ENCODE measurements around the gene PUM2. TPM values are rescaled to one million over a fixed set of nuclear protein-coding genes. Genes with fewer than 3 reads are reported as not detected.
A peak's percentile ranks its signal among the peaks of the same experiment; 100 is the strongest.

The PUM2 gene
- total RNA-seq, 1 experiment from 2014 or later: 104 TPM

GRCh38 chr2:20350753-20351554 lies at the start of gene PUM2 (continued):
- TF ChIP-seq NFE2L1 (CRISPR knock-in tag; IDR thresholded peaks at IDR 0.05) (peak; percentile 68; the same call in 1 of the 2 replicates), MYBL2 (CRISPR knock-in tag; IDR thresholded peaks at IDR 0.05) (peak; percentile 85), RELA (CRISPR knock-in tag; IDR thresholded peaks at IDR 0.05; ENCODE audit: borderline replicate concordance) (peak; percentile 86; the same call in 1 of the 2 replicates), ZNF232 (CRISPR knock-in tag; IDR thresholded peaks at IDR 0.05) (peak; percentile 54; the same call in 1 of the 2 replicates), TP53 (CRISPR knock-in tag; IDR thresholded peaks at IDR 0.05) (peak; percentile 90; the same call in 1 of the 2 replicates), ZNF317 (CRISPR knock-in tag; IDR thresholded peaks at IDR 0.05; ENCODE audit: borderline replicate concordance, low read depth) (no peak), E2F4 (CRISPR knock-in tag; IDR thresholded peaks at IDR 0.05; ENCODE audit: borderline replicate concordance, low read depth) (peak; percentile 82), SP1 (CRISPR knock-in tag; conservative IDR thresholded peaks at IDR 0.05) (peak; percentile 40; the same call in 1 of the 2 replicates), CREB1 (CRISPR knock-in tag; IDR thresholded peaks at IDR 0.05) (peak; percentile 89), IRF1 (CRISPR knock-in tag; IDR thresholded peaks at IDR 0.05) (0 out of 2 replicates have a peak, but pooled peaks have one; percentile 50), STAT6 (CRISPR knock-in tag; conservative IDR thresholded peaks at IDR 0.05; ENCODE audit: low read depth) (no peak)

GRCh38 chr2:20400306-20400705 lies 49.7 kb upstream of the PUM2 start:
- no peaks in the 10 kb centered on the region for H3K27me3 Mint-ChIP-seq (ENCODE audit: low read depth)
- no peaks in the 10 kb centered on the region for H3K36me3 Mint-ChIP-seq
- no peak overlapping the region for H3K27ac Mint-ChIP-seq
- DNase-seq (ENCODE audit: low spot score): no peak
- H3K4me1 Mint-ChIP-seq: no peaks in the 10 kb centered on the region
- CTCF ChIA-PET: interaction anchor here (0.7 to 1.1 kb wide), 2 partner anchors 11 to 16 kb away, joined by 3 read pairs; no protein-coding TSS in a partner anchor
- no peak overlapping the region for H3K4me3 Mint-ChIP-seq
- POLR2A ChIA-PET: no interaction called here
- no peaks in the 10 kb centered on the region for H3K9me3 Mint-ChIP-seq
- no peak for ATAC-seq
- no peak for TF ChIP-seq FOXP4 (CRISPR knock-in tag; IDR thresholded peaks at IDR 0.05)
- TF ChIP-seq MLX (CRISPR knock-in tag; IDR thresholded peaks at IDR 0.05): no peak
- no peak for TF ChIP-seq CREB1 (CRISPR knock-in tag; IDR thresholded peaks at IDR 0.05)
- no peak for TF ChIP-seq OVOL2 (CRISPR knock-in tag; IDR thresholded peaks at IDR 0.05; ENCODE audit: borderline replicate concordance)
- TF ChIP-seq ZNF396 (CRISPR knock-in tag; IDR thresholded peaks at IDR 0.05; ENCODE audit: borderline replicate concordance): no peak
- no peak for TF ChIP-seq CDX4 (CRISPR knock-in tag; IDR thresholded peaks at IDR 0.05; ENCODE audit: borderline replicate concordance)
- no peak for TF ChIP-seq ZNF121 (CRISPR knock-in tag; IDR thresholded peaks at IDR 0.05)
- no peak for TF ChIP-seq MAX (CRISPR knock-in tag; IDR thresholded peaks at IDR 0.05)
- no peak for TF ChIP-seq ZNF219 (CRISPR knock-in tag; IDR thresholded peaks at IDR 0.05; ENCODE audit: borderline replicate concordance)
- TF ChIP-seq ATF3 (CRISPR knock-in tag; conservative IDR thresholded peaks at IDR 0.05): no peak
- TF ChIP-seq IRF2 (CRISPR knock-in tag; IDR thresholded peaks at IDR 0.05; ENCODE audit: borderline replicate concordance, low read depth): no peak
- TF ChIP-seq USF1 (CRISPR knock-in tag; IDR thresholded peaks at IDR 0.05): no peak
- no peak for TF ChIP-seq ATF6 (CRISPR knock-in tag; IDR thresholded peaks at IDR 0.05)
- no peak for TF ChIP-seq TP53 (CRISPR knock-in tag; IDR thresholded peaks at IDR 0.05)
